ENCODE measurements around the gene SCN5A.

The SCN5A gene

DNA sequence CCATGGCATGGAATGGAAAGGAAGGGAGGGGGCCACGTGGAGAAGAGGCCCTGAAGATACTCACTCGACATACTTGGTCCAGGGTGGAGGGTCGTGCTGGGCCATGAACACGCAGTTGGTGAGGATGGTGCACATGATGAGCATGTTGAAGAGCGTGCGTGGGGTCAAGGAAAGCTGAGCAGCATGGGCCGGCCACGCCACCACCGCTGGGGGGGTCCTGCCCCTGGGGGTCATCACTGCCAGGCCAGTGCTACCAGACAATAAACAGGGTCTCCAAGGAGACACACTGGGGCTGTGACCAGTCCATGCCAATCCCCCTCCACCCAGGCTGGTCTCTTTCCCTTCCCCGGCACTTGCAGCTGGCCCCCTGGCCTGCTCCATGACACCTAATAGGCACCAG is 27.2 kb downstream of the SCN5A start:
- DNase-seq (ENCODE audit: low read depth): no peak

DNA sequence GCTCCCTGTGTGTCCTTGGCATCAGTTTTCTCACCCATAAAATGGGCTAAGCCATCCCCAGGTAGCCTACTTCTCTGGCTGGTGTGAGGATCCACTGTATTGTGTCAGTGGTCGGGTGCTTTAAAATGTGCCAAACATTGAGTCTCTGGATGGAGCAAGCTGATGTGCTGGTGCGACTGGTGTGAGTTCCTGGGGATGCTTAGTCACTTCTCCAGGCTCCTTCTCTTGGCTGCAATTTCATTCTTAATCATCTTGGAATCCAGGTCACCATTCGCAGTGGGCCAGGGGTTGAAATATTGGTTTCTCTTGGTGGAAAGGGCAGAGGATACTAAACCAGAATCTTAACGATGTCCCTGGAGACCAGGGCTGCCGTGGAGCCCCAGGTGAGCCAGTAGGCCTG is 29.3 kb downstream of the SCN5A start:
- DNase-seq (ENCODE audit: low read depth): no peak

DNA sequence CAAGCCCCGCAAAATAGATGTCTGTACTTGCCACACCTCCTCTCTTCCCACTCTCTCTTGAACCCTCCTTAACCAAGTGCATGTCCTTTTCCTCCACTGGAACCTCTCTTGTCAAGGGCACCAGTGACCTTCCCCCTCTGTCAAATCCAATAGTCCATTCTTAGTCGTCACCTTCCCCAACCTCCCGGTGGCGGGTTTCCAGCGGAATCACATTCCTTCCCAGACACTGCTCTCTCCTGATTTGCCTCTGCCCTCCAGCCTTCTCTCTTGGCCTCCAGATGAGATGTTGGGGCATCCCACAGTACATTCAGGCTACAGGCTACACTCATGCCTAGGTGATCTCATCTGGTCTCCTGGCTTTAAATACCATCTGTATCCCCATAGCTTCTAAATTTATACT is 31.1 kb downstream of the SCN5A start:
- DNase-seq (ENCODE audit: low read depth): no peak

DNA sequence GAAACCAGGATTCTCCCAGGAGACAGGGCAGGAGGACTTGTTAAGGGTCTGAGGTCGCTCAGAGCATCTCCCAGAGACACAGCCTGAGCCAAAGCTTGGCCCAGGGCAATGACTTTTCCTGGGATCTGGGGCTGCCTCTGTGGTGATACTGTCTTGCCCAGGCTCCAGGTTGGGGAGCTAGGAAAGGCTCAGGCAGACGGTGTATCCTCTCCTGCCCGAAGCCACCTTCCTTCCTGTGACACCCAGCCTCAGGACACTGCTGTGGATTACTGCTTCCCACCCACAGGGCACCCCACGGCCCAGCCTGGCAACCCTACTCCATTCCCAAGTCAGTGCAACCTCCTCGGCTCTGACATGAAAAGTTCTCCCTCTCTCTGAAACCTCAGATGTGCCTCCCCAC is 31.9 kb downstream of the SCN5A start:
- DNase-seq (ENCODE audit: low read depth): no peak

DNA sequence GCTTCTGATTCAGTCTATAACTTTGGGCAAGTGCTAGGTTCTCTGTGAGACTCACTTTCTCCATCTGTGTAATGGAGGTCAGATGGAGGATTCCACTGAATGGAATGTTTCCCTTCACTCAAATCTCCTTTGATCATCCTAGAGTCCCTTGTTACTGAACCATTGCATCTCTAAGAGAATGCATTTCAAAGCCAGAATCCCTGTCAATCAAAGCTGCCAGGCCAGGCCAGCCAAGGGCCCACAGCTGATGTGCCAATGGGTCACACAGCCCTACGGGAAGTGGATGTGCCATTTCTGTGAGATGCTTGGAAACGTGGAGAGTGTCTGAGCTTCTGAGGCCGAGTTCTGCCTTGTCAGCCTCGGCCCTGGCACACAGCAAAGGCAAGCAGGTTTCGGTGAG is 32.4 kb downstream of the SCN5A start:
- no peak for DNase-seq (ENCODE audit: low read depth)

DNA sequence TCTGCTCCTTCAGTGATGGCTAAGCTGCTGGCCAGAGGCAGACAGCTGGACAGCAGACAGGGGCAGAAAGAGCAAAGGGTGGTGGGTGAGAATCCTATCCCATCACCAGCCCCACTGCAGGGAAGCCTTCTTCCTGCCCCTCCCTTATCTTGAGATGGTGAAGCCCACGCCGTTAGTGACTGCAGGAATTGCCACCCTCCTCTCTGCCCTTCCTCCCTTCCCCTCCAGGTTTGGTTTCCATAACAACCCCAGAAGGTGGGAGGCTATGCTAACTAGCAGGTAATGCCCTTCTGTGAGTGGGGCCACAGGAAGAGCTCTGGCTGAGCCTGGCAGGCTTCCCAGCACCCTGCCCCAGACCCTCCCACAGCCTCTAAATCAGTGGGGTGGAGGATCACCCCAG is 32.8 kb downstream of the SCN5A start:
- no peak for DNase-seq (ENCODE audit: low read depth)

DNA sequence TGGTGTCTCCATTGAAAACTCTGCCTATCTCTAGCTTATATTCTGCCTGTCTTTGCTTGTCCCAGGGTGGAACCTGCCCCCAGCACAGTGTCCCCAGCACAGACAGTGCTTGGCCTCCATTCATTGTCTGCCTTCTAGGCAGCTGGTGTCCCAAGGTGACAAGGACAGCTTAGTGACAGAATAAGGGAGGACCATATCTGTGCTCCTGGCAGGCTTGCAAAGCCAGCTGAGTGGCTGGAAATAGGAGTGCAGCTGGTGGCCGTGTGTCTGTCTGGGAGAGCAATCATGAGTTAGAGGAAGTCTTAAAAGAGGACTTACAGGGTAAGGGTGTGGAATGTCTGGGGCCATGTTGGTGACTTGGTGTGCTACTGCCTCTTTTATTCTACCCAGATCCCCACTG is 33.4 kb downstream of the SCN5A start:
- DNase-seq (ENCODE audit: low read depth): no peak

DNA sequence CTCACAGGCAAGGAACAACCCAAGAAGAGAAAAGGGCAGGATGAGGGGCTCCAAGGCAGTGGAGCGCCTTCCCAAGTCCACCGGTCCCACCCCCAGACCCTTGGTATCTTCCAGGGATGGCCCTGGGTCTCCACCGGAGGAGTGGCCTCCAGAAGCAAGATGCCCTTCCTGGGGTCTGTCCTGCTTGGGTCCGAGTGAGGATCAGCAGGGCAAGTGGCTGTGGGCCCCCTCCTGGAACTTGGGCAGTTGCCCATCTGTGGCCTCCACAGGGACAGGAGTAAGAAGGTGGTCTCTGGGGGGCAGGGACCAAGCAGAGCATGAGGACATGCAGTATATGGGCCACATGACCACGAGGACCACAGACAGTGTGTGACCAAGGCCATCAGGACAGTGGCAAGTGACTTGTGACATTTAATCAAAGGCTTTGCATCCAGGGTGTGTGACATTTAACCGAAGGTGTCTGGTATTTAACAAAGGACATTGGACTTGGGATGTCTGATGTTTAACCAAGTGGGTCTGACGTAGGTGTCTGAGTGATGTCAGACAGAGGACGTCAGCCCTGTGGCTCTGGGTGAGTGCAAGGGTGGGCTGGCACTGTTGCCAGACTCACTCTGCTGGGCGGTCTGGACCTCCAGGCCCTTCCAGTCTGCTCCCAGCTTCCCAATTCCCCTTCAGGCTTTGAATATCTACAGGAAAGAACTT is 34.7 kb downstream of the SCN5A start:
- DNase-seq (ENCODE audit: low read depth): no peak

DNA sequence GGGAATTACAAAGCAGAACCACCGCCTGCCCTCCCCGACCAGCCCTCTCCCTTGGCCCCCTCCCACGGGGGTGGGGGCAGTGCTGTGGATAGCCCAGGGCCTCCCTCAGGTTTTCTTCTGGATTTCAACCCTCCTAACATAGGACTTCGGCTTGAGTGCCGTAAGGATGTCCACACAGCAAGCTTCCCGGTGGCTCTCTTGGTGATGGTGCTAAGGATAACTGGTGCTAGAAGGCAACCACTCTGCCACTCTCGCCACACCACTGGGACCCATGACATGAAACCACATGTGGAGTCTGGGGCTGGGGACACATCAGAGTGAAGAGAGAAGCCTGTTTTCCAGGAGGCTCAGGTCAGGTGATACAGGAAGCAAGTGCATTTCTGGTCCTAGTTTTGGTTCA is 35.4 kb downstream of the SCN5A start:
- no peak for DNase-seq (ENCODE audit: low read depth)

DNA sequence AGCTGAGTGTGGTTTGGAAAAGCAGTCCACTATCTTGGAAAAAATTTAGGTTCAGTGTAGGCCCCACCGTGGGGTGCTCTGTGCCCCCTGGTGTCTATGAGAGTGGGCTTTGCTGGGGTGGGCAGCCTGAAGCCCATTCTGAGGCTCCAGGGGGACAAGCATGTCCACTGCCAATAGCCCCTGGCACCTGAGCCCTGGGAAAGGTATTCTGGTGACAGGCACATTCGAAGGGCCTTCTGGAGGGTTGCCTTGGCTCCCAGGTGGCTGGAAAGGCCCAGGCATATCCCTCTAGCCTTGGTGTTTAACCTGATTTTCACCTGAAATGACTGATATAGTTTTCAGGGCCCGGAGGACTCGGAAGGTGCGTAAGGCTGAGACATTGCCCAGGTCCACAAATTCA is 36.1 kb downstream of the SCN5A start:
- DNase-seq (ENCODE audit: low read depth): no peak

DNA sequence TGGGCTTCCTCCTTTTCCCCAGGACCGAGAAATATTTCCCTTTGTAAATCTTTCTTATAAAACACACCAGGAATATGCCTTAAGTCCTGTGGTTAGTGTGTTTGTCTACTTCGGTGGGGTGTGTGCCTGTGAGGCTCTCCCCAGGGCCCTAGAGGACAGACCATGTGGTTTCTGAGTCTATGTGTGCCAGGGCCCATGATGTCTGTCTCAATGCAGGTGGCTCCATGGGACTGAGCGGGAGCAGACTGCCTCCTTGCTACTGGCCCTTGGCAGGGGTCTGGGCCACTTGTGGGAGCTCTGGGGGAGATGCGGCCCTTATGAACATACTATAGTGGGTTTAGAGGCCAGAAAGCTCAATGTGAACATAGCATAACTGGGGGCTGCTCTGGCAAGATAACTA is 37.6 kb downstream of the SCN5A start:
- DNase-seq (ENCODE audit: low read depth): no peak

DNA sequence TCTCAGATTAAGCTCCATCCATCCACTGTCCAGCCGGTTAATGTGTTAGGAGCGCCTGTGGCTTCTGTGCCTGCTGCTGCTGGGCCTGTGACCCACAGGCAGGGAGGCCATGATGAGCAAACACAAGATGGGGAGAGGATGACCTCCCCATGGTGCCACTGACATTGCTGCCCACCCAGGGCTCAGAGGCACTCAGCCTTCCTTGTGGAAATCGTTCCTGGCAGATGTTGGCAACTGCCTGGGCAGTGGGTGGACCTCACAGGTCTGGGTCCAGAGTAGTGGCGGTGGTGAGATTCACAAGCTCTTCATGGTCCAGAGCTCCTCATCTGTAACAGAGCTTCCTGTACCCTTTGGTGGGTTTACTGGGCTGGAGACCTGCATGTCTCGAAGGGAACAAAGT is 38.6 kb downstream of the SCN5A start:
- no peak for DNase-seq (ENCODE audit: low read depth)

DNA sequence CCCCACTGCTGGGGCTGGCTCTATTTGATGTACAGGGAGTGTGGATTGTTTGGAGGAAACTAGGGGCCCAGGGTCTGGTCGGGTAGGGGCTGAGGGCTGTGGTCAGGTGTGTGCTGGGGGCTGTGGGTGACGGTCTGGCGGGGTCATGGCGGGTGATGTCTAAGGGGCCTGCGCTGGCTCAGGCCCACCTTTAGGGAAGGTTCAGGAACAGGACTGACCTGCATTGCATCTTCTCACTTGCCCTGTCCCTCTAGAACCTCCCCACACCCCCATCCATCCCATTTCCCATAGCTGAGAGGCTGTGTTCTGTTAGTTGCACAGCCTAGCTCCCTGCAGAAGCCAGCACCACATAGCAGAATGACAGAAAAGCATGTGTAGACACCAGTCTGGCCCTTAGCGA is 39.1 kb downstream of the SCN5A start:
- no peak for DNase-seq (ENCODE audit: low read depth)

DNA sequence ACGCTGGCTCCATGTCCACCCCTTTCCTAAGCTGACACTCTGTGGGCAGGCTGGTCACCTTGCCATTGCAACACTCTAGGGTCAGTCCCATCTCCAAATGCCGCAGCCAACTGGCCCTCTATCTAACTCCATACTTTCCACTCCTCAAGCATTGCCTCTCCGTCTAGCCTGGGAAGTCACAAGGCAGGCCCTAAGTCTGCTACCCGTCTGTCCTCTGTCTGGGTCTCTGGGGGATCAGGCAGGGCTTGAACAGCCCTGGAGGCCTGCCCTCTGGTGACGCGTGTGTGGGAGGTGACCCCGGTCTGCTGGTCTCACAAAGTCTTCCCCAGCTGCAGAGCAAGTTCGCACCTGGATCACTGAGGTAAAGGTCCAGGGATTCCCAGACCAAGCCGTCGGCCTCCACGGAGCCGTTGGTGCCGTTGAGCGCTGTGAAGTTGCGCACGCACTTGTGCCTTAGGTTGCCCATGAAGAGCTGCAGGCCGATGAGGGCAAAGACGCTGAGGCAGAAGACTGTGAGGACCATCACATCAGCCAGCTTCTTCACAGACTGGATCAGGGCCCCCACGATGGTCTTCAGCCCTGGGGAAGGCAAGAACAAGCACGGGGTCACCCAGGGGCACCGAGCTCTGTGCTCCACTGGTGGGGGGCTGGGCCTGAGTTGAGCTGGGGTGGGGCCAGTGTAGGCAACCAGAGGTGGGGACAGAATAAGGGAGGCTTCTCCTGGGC is 39.9 kb downstream of the SCN5A start:
- no peak for DNase-seq (ENCODE audit: low read depth)

DNA sequence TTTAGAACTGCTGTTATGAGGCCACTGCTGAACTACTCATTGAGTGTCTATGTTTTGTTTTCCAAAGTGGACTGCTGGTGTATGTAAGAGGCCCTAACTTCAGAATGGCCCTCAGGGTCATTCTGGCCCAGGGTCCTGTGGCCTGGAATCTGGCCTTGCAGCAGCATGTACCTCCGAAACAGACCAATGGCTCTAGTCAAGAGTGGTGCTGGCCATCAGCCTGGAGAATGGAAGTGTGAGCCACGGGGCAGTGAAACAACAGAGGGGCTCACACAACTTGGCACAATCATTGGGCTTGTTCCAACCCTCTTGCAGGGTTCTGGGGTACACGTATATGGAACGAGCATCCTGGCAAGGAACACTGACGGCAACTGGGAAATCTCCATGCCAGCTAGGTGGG is 40.5 kb downstream of the SCN5A start:
- DNase-seq (ENCODE audit: low read depth): no peak

DNA sequence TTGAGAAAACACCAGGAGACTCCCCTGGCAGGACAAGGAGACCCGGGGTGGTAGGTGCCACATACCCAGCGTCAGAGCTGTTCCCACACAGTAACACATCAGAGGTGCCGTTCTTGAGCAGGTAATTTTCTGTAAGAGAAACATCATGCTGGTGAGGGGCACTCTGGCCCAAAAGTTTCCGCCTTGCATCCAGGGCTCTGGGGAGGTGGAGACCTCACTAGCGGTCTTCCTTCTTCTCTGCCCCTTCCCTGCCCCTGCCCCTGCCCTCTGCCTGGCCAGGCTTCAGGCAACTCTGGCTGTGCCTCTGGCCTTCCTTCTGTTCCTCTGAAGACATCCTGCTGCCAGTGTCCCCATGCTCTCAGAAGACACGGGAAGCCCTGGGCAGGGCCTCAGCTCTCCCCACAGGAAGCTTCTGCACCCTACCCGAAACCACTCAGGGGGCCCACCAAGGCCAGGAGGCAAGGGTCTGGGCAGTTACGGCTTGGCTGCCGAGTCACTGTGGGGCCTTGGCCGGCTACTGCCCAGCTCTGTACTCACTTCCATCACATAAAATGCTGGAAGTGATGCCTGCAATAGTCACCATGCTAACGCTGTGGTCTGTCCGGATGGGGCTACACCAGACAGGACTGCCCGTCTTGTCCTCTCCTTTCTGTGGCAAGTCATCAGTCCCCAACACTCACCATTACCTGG is 41.3 kb downstream of the SCN5A start:
- DNase-seq (ENCODE audit: low read depth): no peak

DNA sequence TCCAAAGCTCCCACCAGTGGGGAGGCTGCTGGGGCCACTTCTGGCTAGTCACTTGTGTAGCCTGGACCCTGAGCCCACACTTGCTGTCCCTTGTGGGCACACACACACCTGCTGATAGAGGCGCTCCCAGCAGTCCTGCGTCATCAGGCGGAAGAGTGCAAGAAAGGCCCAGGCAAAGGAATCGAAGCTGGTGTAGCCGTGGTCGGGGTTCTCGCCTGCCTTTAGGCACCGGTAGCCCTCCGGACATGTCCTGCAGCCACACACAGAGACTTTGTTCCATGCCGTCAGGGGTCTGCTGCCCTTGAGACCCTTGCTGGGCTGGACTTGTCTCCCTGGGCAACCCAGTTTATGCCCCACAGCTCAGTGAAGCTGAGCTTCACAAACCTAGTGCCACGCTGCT is 42.9 kb downstream of the SCN5A start:
- DNase-seq (ENCODE audit: low read depth): no peak

DNA sequence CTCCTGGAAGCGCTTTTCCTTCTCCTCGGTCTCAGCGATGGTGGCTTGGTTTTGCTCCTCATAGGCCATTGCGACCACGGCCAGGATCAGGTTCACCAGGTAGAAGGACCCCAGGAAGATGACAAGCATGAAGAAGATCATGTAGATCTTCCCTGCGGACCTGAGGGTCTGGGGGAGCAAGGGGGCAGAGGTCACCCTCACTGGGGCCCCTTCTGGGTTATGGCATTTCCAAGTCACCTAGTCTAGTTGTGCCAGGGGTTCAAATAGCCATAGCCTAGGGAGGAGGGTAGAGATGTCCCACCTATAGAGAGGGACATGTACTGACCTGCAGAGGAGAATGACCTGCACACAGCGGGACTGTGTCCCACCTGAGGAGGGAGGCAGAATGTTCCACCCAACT is 43.5 kb downstream of the SCN5A start:
- DNase-seq (ENCODE audit: low read depth): no peak

DNA sequence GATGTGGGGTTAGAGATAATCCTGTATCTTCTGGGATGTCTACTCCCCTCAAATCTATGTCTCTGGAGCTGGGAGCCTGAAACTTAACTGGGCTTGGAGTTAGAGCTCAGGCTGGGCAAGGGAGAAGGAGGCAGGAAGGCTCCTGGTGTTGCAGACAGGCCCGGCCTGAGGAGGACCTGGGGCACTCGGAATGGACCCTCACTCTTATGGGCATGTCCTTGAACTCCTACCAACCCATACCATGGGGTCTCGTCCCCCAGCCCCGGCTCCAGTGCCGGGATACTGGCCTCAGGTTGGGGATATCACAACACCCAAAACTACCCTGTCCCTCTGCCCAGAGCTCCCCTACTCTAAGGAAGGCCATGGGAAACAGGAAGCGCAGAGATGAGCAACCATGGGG is 45.2 kb downstream of the SCN5A start:
- DNase-seq (ENCODE audit: low read depth): no peak

DNA sequence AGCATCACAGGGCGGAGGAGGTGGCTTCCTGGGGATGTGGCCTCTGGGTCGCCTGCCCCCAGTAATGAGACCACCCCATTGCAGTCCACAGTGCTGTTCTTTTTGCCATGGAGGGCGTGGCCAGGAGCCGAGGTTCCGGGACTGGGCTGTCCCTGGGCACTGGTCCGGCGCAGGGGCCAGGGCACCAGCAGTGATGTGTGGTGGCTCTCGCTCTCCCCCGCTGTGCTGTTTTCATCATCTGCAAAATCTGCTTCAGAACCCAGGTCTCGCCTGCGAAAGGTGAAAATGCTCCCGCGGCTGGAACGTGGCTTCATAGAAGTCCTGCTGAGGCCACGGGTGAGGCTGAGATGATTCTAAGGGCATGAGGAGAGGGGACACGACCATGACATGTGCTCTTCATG is 45.8 kb downstream of the SCN5A start:
- DNase-seq (ENCODE audit: low read depth): no peak

DNA sequence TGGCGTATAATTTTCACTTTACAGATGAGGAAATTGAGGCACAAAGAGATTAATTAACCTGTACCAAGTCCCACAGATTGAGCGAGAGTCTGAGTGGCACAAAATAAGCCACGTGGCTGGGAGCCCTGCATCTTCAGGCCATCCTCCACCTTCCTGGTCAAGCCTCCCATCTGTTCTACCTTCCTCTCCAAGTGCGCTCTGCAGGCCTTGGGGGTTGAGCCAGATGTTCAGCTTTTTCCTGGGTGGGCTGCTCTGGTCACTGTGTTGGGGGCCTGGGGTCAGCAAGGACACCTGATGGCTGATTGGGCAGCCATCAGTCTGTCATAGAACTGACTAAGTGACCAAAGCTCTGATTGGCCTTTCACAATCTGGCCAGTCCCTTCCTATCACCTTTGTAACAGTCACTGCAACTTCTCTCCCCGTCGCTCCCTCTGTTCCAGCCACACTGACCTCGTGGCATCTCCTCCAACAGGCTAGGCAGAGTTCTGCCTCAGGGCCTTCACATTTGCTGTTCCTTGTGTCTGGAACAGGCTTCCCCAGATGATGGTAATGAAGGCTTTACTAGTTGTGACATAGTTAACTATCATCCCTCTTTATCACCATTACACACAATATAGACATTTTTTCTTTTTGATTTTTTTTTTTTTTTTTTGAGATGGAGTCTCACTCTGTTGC is 46.8 kb downstream of the SCN5A start:
- DNase-seq (ENCODE audit: low read depth): no peak

DNA sequence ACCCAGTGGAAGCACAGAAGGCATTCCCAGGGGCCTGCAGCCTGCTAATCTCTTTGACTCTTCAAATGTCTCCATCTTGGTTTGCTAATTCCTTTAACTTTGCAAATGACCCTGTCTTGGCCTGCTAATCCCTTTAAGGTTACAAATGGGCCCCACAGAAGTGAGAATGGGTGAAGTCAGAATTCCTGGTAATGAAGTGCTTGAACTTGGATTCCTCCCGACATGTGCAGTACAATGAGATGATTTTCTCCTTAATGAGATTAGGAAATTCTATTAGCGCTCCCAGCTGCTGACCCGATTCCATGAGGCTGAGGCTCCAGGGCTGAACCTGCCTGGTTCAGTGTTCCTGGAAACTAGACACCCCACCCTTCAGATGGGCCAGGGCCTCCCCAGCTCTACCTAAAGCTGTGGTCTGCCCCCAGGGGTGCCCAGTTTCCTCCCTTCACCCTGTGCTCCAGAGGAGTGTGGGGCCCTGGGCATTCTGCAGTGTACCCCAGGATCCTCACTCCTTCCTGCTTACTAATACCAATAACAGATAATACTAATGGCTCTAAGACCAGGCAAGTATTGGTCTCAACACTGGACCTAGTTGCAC is 47.4 kb downstream of the SCN5A start:
- DNase-seq (ENCODE audit: low read depth): no peak

DNA sequence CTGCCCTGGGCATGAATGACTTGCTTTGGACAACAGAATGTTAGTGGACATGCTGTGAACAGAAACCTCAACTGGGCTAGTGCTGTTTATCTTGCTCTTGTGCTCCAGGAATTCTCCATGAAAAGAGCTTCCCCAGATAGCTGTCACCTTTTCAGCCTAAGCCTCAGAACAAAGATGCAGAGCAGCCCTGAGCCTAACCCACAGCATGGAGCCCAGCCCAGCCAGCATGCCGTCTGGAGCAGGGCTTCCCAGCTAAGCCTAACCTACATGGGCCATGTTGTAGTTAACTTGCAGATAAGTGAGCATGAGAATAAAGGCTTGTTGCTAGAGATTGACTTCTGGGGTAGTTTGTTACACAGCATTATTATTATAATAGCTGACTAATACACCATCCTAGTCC is 48.9 kb downstream of the SCN5A start:
- no peak for DNase-seq (ENCODE audit: low read depth)
